TTC549 (cell line): ENCODE measurements around the gene SYNPR.

Experiments
- FAIRE-seq: peaks from 2 replicates; lab custom pipeline; 2012; peaks lifted over from hg19 to GRCh38; lab: Jason Lieb, UNC

The SYNPR gene

GRCh38 chr3:63474828-63475518 is 196.9 kb downstream of the SYNPR start:
- no peak for FAIRE-seq

- FAIRE-seq, result no peak
These were observed 199.5 kb downstream of the SYNPR start for GRCh38 chr3:63477494-63478129.

DNA sequence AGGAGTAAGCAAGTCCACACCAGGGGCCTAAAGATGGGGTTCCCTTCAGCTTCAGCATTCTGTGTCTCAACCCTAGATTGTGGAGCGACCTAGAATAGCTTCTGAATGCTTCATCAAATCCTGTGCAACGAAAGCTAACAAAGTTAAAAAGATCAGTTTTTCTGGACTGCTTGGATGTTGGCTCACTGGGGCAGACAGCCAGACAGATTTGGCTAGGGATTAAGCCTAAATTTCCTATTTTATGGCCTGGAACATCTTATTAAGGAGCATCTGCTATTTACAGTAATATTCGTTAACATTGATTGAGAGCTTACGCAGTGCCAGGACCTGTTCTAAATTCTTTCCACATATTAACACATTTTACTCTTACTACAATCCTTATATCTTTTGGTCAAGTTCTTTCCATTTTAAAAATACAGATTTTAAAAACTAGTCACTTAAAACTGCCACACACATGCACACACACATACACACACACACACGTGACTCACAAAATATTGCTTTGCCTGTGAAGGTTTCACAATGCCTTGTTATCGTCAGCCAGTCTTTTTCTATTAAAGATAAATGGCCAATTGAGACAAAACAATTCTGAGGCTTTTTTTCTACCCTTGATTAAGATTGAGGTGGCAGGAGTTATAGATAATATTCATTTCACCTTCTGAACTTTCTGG is 201.0 kb downstream of the SYNPR start:
- no peak for FAIRE-seq

- FAIRE-seq, result no peak
These were observed 201.5 kb downstream of the SYNPR start for GRCh38 chr3:63479661-63480035.

DNA sequence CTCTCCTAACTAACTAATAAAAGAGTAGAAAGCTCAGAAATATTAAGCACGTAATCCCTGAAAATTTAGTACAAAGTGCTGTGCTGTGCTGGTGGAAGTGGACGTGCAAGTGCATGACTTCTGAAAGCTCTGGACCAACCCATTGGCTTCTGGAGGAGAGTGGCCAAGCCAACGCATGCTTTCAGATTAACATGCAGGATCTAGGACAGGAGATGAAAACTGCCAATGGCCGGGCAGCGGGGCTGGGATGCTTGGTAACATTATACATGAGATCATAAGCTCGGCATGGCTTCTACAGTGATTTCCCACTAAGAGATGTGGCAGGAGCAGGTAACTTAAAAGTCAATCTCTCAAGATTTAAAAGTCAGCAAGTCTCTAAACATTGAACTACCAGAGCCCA is 203.5 kb downstream of the SYNPR start:
- FAIRE-seq, result no peak

DNA sequence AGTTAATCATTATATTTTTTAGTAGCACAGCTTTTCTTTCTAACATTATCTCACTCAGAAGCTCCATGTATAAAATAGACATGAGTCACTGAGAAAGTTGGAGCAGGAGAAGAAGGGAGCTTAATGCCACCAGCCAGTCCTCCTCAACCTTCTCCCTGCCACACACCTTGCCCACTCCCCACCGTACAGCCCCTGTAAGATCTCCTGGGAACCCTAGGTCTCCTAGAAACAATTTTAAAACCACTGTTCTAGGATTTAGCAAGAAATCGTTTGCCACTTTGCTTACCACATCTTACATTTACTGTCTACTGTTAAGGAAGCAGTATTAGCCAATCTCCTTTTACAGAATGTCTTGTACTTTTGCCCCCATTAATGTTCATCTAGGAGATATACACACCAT is 204.2 kb downstream of the SYNPR start:
- no peak for FAIRE-seq

DNA sequence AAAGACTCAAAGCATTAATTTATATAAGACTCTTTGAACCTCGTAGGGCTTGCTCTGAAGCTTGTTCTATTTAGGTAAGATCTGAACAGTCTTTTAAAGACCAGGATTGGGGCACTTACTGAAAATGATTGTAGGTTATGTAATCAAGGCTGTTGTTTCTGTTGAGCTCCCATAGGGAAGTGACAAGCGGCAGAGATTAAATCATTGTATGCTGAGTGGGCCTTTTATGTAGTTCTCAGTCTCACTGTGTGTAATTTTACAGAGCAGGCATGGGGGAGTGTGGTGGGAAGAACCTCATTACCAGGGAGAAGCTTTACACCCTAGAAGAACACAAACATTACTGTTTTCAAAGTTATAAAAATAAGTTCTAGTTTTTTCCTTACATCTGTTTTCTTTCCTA is 214.4 kb downstream of the SYNPR start:
- FAIRE-seq, result no peak

- FAIRE-seq, result no peak
These were observed 215.0 kb downstream of the SYNPR start for GRCh38 chr3:63493101-63493500.

GRCh38 chr3:63494646-63495045 is 216.5 kb downstream of the SYNPR start:
- FAIRE-seq, result no peak

GRCh38 chr3:63497641-63498040 is 219.5 kb downstream of the SYNPR start:
- FAIRE-seq, result no peak

- FAIRE-seq, result no peak
These were observed 222.1 kb downstream of the SYNPR start for GRCh38 chr3:63500196-63500595.

GRCh38 chr3:63508305-63508704 is 230.2 kb downstream of the SYNPR start:
- no peak for FAIRE-seq

DNA sequence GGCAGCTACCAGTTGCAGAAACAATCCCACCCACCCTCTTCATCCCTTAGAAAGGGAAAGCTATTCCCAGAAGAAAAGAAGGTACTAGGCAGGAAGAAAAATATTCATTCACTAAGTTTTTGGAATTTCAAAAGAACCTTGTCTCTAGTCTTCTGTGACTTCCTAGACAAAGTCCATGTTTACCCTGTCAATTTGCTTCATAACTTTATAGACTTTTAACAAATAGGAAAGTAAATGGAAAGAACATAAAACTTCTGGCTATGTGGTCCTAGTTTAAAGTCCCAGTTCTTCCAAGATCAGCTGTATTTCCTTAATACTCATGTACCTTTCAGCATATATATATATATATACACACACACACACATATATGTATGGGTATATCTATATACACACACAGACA is 230.7 kb downstream of the SYNPR start:
- FAIRE-seq, result no peak

DNA sequence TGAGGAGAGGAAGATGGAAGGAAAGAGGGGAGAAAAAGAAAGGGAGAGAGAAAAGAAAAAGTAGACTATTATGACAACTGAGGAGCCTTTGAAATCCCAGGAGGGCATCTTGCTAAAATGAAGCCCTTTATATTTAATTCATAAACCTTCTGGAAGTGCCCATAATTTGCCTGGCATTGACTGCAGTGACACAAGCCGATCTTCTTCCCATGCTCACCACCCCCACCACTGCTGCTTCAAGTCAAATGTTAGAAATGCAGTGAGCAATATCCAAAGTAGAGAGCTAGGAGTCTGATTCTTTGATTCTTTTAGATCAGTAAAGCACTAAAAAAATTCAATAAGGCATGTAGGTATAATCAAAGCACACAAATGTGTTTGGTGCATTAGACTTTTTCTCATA is 235.7 kb downstream of the SYNPR start:
- FAIRE-seq, result no peak

DNA sequence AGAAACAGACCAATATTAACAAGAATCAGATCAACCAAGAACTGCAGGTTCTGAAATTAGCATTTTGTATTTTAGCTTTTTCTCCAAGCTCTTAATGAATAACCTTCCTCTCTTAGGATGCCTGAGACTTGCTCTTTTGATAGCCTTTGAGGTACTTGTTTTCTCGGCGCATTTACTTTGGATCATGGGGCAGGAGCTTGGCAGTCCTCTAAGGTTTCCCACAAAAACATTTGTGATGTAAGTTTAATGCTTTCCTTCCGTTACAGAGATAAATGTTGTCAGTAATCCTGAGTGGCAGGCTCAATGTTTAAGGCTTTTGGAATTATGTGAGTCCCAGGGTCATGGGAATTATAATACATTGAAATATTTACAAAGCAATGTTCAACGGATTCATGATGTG is 236.6 kb downstream of the SYNPR start:
- FAIRE-seq, result no peak

- FAIRE-seq, result no peak
These were observed 241.3 kb downstream of the SYNPR start for GRCh38 chr3:63519426-63519825.

DNA sequence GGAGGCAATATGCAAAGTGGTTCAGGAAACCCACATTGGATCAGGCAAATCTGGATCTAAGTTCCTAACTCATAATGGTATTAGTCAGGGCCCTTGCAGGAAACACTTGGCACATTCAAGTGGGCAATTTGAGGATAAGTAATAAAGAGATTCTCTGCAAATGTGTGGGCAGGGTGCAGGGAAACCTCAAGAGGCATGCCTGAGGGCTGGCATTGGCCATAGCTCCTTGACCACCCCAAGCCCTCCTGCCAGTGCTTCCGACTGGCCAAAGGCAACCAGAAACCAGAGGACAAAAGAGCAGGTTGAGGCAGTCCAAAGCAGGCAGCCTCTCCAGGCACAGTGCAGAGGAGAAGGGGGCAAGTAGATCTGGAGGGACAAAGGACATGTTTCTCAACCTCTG is 243.5 kb downstream of the SYNPR start:
- FAIRE-seq, result no peak

DNA sequence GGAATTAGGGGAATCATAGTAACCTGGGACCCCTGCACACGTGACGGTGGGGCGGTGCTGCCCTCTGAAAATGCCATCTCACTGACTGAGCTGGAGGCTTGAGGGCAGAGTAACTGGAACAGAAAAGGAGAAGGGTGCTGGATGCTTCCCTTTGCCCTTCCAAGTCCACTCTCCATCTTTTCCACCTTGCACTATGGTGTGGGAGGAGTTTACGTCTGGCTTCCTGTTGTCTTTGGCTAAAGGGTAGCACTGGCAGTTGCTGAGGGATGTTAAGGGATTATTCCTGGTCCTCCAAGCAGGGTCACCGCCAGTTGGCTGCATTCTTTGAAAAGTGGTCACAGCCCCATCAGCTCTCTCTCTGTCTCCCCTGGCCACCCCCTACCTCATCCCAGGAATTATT is 245.0 kb downstream of the SYNPR start:
- FAIRE-seq, result no peak

DNA sequence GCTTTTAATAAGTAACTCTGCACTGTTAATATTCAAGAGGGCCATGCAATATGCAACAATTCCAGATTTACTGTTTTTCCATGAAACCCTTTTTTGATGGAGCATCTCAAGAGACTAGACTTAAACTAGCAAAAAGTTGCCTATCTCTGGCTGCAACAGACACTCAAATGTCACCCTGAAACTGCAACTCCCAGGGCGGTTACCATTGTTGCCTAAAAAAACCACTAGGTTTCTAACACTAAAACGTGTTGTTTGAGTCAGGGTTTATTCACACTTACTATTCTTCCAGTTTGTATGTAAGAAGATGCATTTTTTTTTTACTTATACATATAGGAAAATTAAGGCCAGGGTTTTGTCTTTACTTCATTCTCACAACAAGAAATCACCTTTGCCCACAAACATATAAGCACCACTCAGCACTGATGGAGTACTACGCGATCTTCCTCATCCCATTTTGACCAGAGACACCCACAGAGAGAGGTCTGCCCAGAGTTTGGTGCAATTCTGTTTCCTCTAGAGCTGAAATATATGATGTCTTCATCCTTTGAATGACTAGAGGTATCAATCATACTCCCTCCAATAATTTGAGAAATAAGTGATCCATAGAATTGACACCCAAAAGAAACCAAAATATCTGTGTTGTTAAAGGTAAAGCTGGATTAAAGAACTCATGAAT is 250.4 kb downstream of the SYNPR start:
- FAIRE-seq, result no peak

- no peak for FAIRE-seq
These were observed 254.4 kb downstream of the SYNPR start for GRCh38 chr3:63532521-63532920.

- no peak for FAIRE-seq
These were observed 260.8 kb downstream of the SYNPR start for GRCh38 chr3:63538919-63539318.

DNA sequence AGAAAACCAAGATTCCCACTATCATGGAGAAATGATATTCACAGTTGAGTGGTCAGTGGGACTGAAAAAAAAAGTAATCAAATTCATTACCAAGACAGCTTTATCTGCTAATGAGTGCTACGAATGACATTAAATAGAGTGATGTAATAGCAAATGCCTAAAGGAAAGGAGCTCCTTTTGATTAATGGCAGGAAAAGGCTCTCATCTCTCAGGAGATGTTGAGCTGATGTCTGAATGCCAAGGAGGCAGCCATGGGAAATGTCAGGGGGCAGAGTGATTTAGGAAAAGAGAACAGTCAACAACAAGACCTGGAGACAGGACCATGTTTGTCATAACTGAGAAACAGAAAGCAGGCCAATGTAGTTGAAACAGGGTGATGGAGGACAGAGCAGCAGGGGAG is 277.7 kb downstream of the SYNPR start:
- no peak for FAIRE-seq

- FAIRE-seq, result no peak
These were observed 278.3 kb downstream of the SYNPR start for GRCh38 chr3:63556401-63556800.
